ENCODE measurements around the gene MRPS25.

GRCh38 chr3:15074500-15074899 lies 9.4 kb upstream of the MRPS25 start:
- TF ChIP-seq CTCF (IDR thresholded peaks at IDR 0.05; ENCODE audit: low read length) (no peak), EZH2phosphoT487 (IDR thresholded peaks at IDR 0.05; ENCODE audit: low read length) (no peak), EZH2 (optimal IDR thresholded peaks at IDR 0.05; ENCODE audit: low read depth, low read length) (no peak)

Data from MM.1S (cell line).